ENCODE data around the gene FAM83B.
"Not testable (repeated sequence)": the region's sequence is repeated elsewhere in the genome, so short reads cannot be mapped to it uniquely, and the experiment has no call there.

Gene FAM83B

GRCh38 chr6:54899442-54899841, 52.9 kb downstream of the FAM83B start:
- no peak for DNase-seq

GRCh38 chr6:54899986-54900385, 53.4 kb downstream of the FAM83B start:
- no peak for DNase-seq

GRCh38 chr6:54900666-54901065, 54.1 kb downstream of the FAM83B start:
- DNase-seq = no peak

GRCh38 chr6:54903884-54904283, 57.3 kb downstream of the FAM83B start:
- no peak for DNase-seq

- no peak for DNase-seq
Observed at GRCh38 chr6:54907355-54907754, 60.8 kb downstream of the FAM83B start.

- no peak for DNase-seq
Observed at GRCh38 chr6:54909184-54909583, 62.6 kb downstream of the FAM83B start.

- DNase-seq = peak; percentile 90
Observed at GRCh38 chr6:54910431-54910884, 63.9 kb downstream of the FAM83B start.

- no peak for DNase-seq
Observed at GRCh38 chr6:54910921-54911320, 64.3 kb downstream of the FAM83B start.

- no peak for DNase-seq
Observed at GRCh38 chr6:54913211-54913610, 66.6 kb downstream of the FAM83B start.

GRCh38 chr6:54916858-54917257, 70.3 kb downstream of the FAM83B start:
- DNase-seq = no peak

GRCh38 chr6:54920628-54921027, 74.1 kb downstream of the FAM83B start:
- no peak for DNase-seq

GRCh38 chr6:54921891-54922290, 75.3 kb downstream of the FAM83B start:
- no peak for DNase-seq

- DNase-seq = no peak
Observed at GRCh38 chr6:54929245-54929909, 82.8 kb downstream of the FAM83B start.

- no peak for DNase-seq
Observed at GRCh38 chr6:54932622-54933021, 86.1 kb downstream of the FAM83B start.

GRCh38 chr6:54935739-54936138, 89.2 kb downstream of the FAM83B start:
- DNase-seq = no peak

GRCh38 chr6:54937371-54937770, 90.8 kb downstream of the FAM83B start:
- DNase-seq = no peak

- DNase-seq = no peak
Observed at GRCh38 chr6:54957698-54958097, 111.1 kb downstream of the FAM83B start.

- peak; percentile 13 for DNase-seq
Observed at GRCh38 chr6:54958446-54958845, 111.9 kb downstream of the FAM83B start.

- DNase-seq = no peak
Observed at GRCh38 chr6:54959820-54960219, 113.2 kb downstream of the FAM83B start.

- not testable (repeated sequence) for DNase-seq
Observed at GRCh38 chr6:54961372-54961771, 114.8 kb downstream of the FAM83B start.

- DNase-seq = no peak
Observed at GRCh38 chr6:54970337-54970736, 123.8 kb downstream of the FAM83B start.

GRCh38 chr6:54971825-54972224, 125.3 kb downstream of the FAM83B start:
- DNase-seq = no peak

- not testable (repeated sequence) for DNase-seq
Observed at GRCh38 chr6:54979161-54979560, 132.6 kb downstream of the FAM83B start.

- DNase-seq = peak; percentile 38
Observed at GRCh38 chr6:54980511-54981275, 134.1 kb downstream of the FAM83B start.

- no peak for DNase-seq
Observed at GRCh38 chr6:54981276-54981609, 134.7 kb downstream of the FAM83B start.
